ENCODE data around the gene G3BP1. TPM values are rescaled to one million over a fixed set of nuclear protein-coding genes. Genes with fewer than 3 reads are reported as not detected.

G3BP1 gene
- total RNA-seq, 2 experiments from 2014 or later: 178 to 261 TPM

DNA sequence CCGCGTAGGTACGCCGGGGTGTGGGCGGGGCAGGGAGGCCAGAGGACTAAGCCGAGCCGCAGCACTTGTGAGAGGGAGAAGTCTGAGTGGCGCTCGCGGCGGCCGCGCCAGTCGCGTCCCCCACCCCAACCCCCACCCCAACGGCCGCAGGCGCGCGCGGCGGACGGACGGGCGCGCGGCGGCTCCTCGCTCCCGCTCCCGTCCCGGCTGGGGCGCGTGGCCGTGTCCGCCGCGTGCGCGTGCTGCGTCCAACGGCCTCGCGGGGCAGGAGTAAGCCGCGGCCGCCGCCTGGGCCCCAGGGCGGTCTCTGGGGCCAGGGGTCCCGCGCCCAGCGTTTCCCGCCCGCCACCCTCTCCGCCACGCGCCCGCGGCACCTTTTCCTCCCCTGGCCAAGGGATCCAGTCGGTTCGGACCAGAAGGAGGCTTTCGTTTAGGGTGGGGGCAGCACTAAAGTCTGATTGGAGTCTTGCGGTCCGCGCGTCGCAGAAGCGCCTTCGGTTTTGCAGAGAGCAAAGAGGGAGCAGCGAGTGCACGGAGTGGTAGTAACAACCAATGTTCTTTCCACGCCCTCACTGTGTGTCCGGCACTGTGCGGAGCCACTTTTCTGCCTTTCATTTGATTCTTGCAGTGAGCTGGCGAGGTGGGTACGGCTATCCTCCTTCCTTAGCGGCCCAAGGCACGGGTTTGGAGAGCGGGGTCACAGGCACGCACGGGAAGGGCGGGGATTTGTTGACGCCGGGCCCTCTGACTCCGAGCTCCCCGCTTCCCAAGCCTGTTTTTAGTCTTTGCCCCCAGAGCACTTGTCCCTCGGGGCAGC lies 483 bp downstream of the G3BP1 start:
- CTCF ChIA-PET (ENCODE audit: unreplicated experiment): interaction anchor here (2.1 kb wide), 1 partner anchor 12 kb away, joined by 4 read pairs; no protein-coding TSS in a partner anchor

GRCh38 chr5:151772846-151773561 lies 1.2 kb downstream of the G3BP1 start:
- Histone ChIP-seq H3K27ac (ENCODE audit: low read depth, low read length, poor library complexity, severe bottlenecking) (peak overlapping the region; percentile 87), H2AFZ (ENCODE audit: low read length) (no peak overlapping the region), H3K4me2 (ENCODE audit: low read length) (peak overlapping the region; percentile 78), H3K79me2 (ENCODE audit: insufficient read depth, low read depth, low read length) (peaks cover 65% of the 10 kb centered on the region), H3K9me3 (ENCODE audit: low read length) (no peaks in the 10 kb centered on the region), H3K4me1 (ENCODE audit: insufficient read depth, low read length, poor library complexity, severe bottlenecking) (peaks cover 50% of the 10 kb centered on the region), H3K4me3 (ENCODE audit: low read depth, low read length, poor library complexity, severe bottlenecking) (peak overlapping the region; percentile 91), H3K36me3 (ENCODE audit: insufficient read depth, low read length) (peaks cover 58% of the 10 kb centered on the region), H3K9me2 (ENCODE audit: insufficient read depth, low read length) (no peaks in the 10 kb centered on the region), H4K20me1 (ENCODE audit: insufficient read depth, low read length) (peaks cover 56% of the 10 kb centered on the region)
- TF ChIP-seq EZH2phosphoT487 (IDR thresholded peaks at IDR 0.05; ENCODE audit: borderline replicate concordance, low read depth, low read length) (no peak), CTCF (conservative IDR thresholded peaks at IDR 0.05; ENCODE audit: low read length) (no peak)
- ChIA-PET CTCF (ENCODE audit: unreplicated experiment) (interaction anchor here (2.1 kb wide), 1 partner anchor 11 kb away, joined by 4 read pairs; no protein-coding TSS in a partner anchor), POLR2A (interaction anchor here (1.0 to 7.8 kb wide), 3 partner anchors 10 to 16 kb away, joined by 3 to 69 read pairs (median 11); partner anchors contain the start of gene ATOX1)
- BruUV-seq (replicated peaks): TSS peak; percentile 51
- intact Hi-C loops (cut with micrococcal nuclease; ENCODE audit: unreplicated experiment): loop anchor here (5.0 kb wide), 2 partner anchors 521 to 561 kb away; partner anchors contain the start of gene GM2A
- no peak for DNase-seq (ENCODE audit: low spot score)

More for the DNA sequence above, 483 bp downstream of the G3BP1 start:
- no peaks in the 10 kb centered on the region for H3K9me2 ChIP-seq (ENCODE audit: insufficient read depth, low read length)
- peaks cover 48% of the 10 kb centered on the region for H4K20me1 ChIP-seq (ENCODE audit: insufficient read depth, low read length)
- H3K27ac ChIP-seq (ENCODE audit: low read depth, low read length, poor library complexity, severe bottlenecking): peak overlapping the region; percentile 87
- no TSS peak for BruUV-seq (replicated peaks)
- peak overlapping the region; percentile 91 for H3K4me3 ChIP-seq (ENCODE audit: low read depth, low read length, poor library complexity, severe bottlenecking)
- peak overlapping the region; percentile 78 for H3K4me2 ChIP-seq (ENCODE audit: low read length)
- intact Hi-C loops (cut with micrococcal nuclease; ENCODE audit: unreplicated experiment): loop anchor here (5.0 kb wide), 2 partner anchors 520 to 560 kb away; partner anchors contain the start of gene GM2A
- no peak overlapping the region for H2AFZ ChIP-seq (ENCODE audit: low read length)
- peaks cover 57% of the 10 kb centered on the region for H3K79me2 ChIP-seq (ENCODE audit: insufficient read depth, low read depth, low read length)
- POLR2A ChIA-PET: interaction anchor here (0.6 to 7.8 kb wide), 6 partner anchors 9 to 520 kb away, joined by 3 to 69 read pairs (median 4); partner anchors contain the start of genes ATOX1 and GM2A
- peaks cover 50% of the 10 kb centered on the region for H3K36me3 ChIP-seq (ENCODE audit: insufficient read depth, low read length)
- peaks cover 43% of the 10 kb centered on the region for H3K4me1 ChIP-seq (ENCODE audit: insufficient read depth, low read length, poor library complexity, severe bottlenecking)
- peak; percentile 63 for DNase-seq (ENCODE audit: low spot score)
- no peaks in the 10 kb centered on the region for H3K9me3 ChIP-seq (ENCODE audit: low read length)
- TF ChIP-seq EZH2phosphoT487 (IDR thresholded peaks at IDR 0.05; ENCODE audit: borderline replicate concordance, low read depth, low read length) (no peak), CTCF (conservative IDR thresholded peaks at IDR 0.05; ENCODE audit: low read length) (no peak)

Data from OCI-LY7 (cell line).